K562 (cell line): ENCODE measurements around the gene KCNC4. TPM values are rescaled to one million over a fixed set of nuclear protein-coding genes. Genes with fewer than 3 reads are reported as not detected.

Experiments
- ARID2 ChIP-seq: fragments of 450-650 bp; IDR thresholded peaks from 2 replicates; pipeline ENCODE4 v1.6.1; 2017; ENCODE audit warnings: antibody characterized with exemption, mild to moderate bottlenecking
- ARID3A ChIP-seq: IDR thresholded peaks from 2 replicates; pipeline ENCODE4 v1.6.1; 2012; ENCODE audit warnings: low read depth, low read length, improper control_type of control experiment, borderline replicate concordance
- E2F5 ChIP-seq: sonication (generic); formaldehyde crosslinking; IDR thresholded peaks from 2 replicates; pipeline ENCODE4 v1.8.0; 2022; ENCODE audit warnings: mild to moderate bottlenecking, missing genetic modification reagents
- E2F6 ChIP-seq, 2 experiments: IDR thresholded peaks; 2 replicates each; pipeline ENCODE4 v1.6.1; 2011; ENCODE audit warnings: borderline replicate concordance in 1 of 2, control low read depth in 1 of 2, low read depth in 1 of 2, low read length in 1 of 2, mild to moderate bottlenecking in 1 of 2, mixed read lengths in 1 of 2, moderate library complexity in 1 of 2; ENCODE audit not compliant: insufficient read depth in 1 of 2, insufficient read length in 1 of 2, poor library complexity in 1 of 2, severe bottlenecking in 1 of 2; ENCODE audit errors: extremely low read depth in 1 of 2
- NR3C1 ChIP-seq: sonication (generic); formaldehyde crosslinking; IDR thresholded peaks from 2 replicates; pipeline ENCODE4 v1.8.1; 2022; ENCODE audit warnings: missing genetic modification reagents
- RCOR1 ChIP-seq, 2 experiments: IDR thresholded peaks; 2 replicates each; pipeline ENCODE4 v1.6.1; 2012; ENCODE audit warnings: low read depth in 2 of 2, low read length in 2 of 2, borderline replicate concordance in 1 of 2, improper control_type of control experiment in 1 of 2
- RFX5 ChIP-seq: IDR thresholded peaks from 2 replicates; pipeline ENCODE4 v1.6.1; 2011; ENCODE audit warnings: low read depth, mild to moderate bottlenecking, improper control_type of control experiment, low read length
- ZBTB11 ChIP-seq, 3 experiments: fragments of 200-800 bp in 1 of 3; fragments of 250-450 bp in 1 of 3; fragments of 450-650 bp in 1 of 3; sonication (Bioruptor Pico) in 1 of 3; sonication (Bioruptor generic) in 1 of 3; formaldehyde crosslinking in 1 of 3; IDR thresholded peaks; 2 replicates each; pipeline versions ENCODE4 v1.6.1 to v1.8.0; 2016 to 2022; ENCODE audit warnings: mild to moderate bottlenecking in 2 of 3, missing genetic modification characterization in 2 of 3, missing compliant biosample characterization in 1 of 3, moderate library complexity in 1 of 3
- ZBTB33 ChIP-seq: sonication (generic); formaldehyde crosslinking; IDR thresholded peaks from 2 replicates; pipeline ENCODE4 v1.8.1; 2023; ENCODE audit warnings: mild to moderate bottlenecking, missing genetic modification reagents
- ZFP30 ChIP-seq: fragments of 250-450 bp; sonication (Bioruptor Pico); IDR thresholded peaks from 2 replicates; pipeline ENCODE4 v1.8.0; 2022; ENCODE audit warnings: moderate library complexity, mild to moderate bottlenecking, inconsistent platforms, borderline replicate concordance
- ZNF263 ChIP-seq: sonication (generic); formaldehyde crosslinking; IDR thresholded peaks from 2 replicates; pipeline ENCODE4 v1.8.0; 2022; ENCODE audit warnings: mild to moderate bottlenecking, missing genetic modification reagents, borderline replicate concordance
- ZNF764 ChIP-seq: fragments of 250-450 bp; sonication (Bioruptor Pico); IDR thresholded peaks from 2 replicates; pipeline ENCODE4 v1.4.0; 2020; ENCODE audit warnings: low read depth, mild to moderate bottlenecking, moderate library complexity
- polyA plus RNA-seq, 8 experiments: library from polyadenylated mRNA; depleted of rRNA in 4 of 8; stranded (reverse) in 5 of 8; unstranded in 3 of 8; fragments of >200 nt; fragmentation: Nextera tagmentation in 2 of 8; fragmentation: Illumina TruSeq in 1 of 8; extraction: Ambion mirVana in 2 of 8; extraction: Trizol in 1 of 8; gene quantifications; 2 replicates each; pipeline versions ENCODE4 v1.2.1 to v1.2.3, GENCODE V29; 2011 to 2014; ENCODE audit warnings: inconsistent platforms in 1 of 8, missing spikeins in 1 of 8
- total RNA-seq, 7 experiments: library from RNA; depleted of rRNA in 6 of 7; stranded (reverse); fragments of >200 nt in 6 of 7; fragmentation: Illumina TruSeq in 2 of 7; extraction: Trizol in 2 of 7; gene quantifications; 2 replicates each; pipeline versions ENCODE4 v1.2.1 to v1.2.3, GENCODE V29; 2011 to 2021; ENCODE audit warnings: low replicate concordance in 1 of 7
- TF ChIP-seq, protein P1 (sequence below): fragments of 450-650 bp; IDR thresholded peaks from 2 replicates; pipeline ENCODE4 v1.6.1; 2016; ENCODE audit warnings: antibody characterized with exemption

KCNC4 gene
- total and polyA plus RNA-seq, 9 of the 15 experiments (the other 6 are each of a cell fraction or from before 2014, with no cell fraction given) = 0.07 to 1.8 (median 0.73) TPM

DNA sequence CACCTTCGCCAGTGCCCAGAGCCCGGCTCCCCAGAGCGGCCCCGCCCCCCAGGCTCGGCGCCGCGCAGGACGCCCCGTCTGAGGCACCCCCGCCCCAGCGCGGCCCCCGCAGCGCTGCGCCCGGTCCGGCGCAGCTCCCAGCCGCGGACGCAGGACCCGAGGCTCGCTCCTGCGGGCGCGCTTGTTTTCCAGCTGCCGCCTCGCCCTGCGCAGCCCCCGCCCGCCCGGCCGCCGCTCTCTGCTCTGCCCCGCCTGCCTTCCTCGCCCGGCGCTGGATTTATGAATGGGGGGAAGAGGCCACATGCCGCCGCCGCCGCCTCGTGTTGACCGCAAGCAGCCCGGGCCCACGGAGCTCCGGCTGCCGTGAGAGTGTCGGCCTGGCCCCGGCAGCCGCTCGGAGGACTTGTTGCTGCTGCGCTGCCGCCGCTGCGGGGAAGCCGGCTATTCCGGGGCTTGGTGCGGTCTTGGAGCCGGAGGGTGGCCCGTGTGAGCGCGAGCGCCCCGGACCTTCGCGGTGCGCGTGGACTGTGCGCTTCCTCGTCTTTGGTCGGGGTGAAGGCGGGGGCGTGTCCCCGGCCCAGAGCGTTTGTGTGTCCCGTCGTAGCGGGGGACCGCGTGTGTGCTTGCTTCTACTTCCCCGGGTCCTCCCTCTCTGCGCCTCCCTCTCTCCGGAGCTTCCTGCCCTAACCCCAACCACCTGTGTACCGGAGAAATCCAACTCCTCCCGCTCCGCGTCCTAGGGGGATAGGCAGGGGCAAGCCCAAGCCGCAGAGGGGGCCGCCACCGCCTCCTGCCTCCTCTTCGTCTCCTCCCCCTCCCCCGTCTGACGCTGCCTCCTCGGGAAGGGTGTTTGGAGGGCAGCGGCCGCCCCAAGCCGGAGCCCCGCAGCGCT, 736 bp downstream of the KCNC4 start (continued):
- peak; percentile 72 to 91 for TF ChIP-seq E2F6 (IDR thresholded peaks at IDR 0.05; ENCODE audit: borderline replicate concordance in 1 of 2, extremely low read depth in 1 of 2, insufficient read depth in 1 of 2, insufficient read length in 1 of 2, low read depth in 1 of 2, low read length in 1 of 2, poor library complexity in 1 of 2, severe bottlenecking in 1 of 2)
- 0 out of 2 replicates have a peak, but pooled peaks have one; percentile 28 for TF ChIP-seq E2F5 (CRISPR knock-in tag)
- no peak for TF ChIP-seq ZFP30 (CRISPR knock-in tag)
- TF ChIP-seq ARID2 = no peak
- TF ChIP-seq ZBTB11 (CRISPR knock-in tag; IDR thresholded peaks at IDR 0.05) = peak in 1 of 3 experiments; percentile 46; a peak in 1 of 6 replicates
- 0 out of 2 replicates have a peak, but pooled peaks have one; percentile 35 for TF ChIP-seq ZBTB33 (CRISPR knock-in tag)
- peak; percentile 51; the same call in 1 of the 2 replicates for TF ChIP-seq NR3C1 (CRISPR knock-in tag)
- TF ChIP-seq RCOR1 (IDR thresholded peaks at IDR 0.05; ENCODE audit: borderline replicate concordance in 1 of 2, low read depth in 2 of 2, low read length in 2 of 2) = no peak
- peak; percentile 21; the same call in 1 of the 2 replicates for TF ChIP-seq ZNF263
- no peak for TF ChIP-seq RFX5
- no peak for TF ChIP-seq ARID3A
- TF ChIP-seq, protein P1, sequence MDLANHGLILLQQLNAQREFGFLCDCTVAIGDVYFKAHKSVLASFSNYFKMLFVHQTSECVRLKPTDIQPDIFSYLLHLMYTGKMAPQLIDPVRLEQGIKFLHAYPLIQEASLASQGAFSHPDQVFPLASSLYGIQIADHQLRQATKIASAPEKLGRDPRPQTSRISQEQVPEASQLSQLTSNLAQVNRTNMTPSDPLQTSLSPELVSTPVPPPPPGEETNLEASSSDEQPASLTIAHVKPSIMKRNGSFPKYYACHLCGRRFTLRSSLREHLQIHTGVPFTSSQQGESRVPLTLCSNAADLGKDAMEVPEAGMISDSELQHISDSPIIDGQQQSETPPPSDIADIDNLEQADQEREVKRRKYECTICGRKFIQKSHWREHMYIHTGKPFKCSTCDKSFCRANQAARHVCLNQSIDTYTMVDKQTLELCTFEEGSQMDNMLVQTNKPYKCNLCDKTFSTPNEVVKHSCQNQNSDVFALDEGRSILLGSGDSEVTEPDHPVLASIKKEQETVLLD = no peak
- no peak for TF ChIP-seq ZNF764 (CRISPR knock-in tag)
